ENCODE data around the gene CRYL1. TPM values are rescaled to one million over a fixed set of nuclear protein-coding genes. Genes with fewer than 3 reads are reported as not detected.

CRYL1 gene
- total and polyA plus RNA-seq, 2 experiments from 2014 or later = 65.5 to 66.2 TPM

- Histone ChIP-seq H3K4me2 (no peak overlapping the region), H3K27ac (no peak overlapping the region), H3K27me3 (no peaks in the 10 kb centered on the region), H3K36me3 (replicated peaks; ENCODE audit: insufficient read depth, low read depth) (no peaks in the 10 kb centered on the region), H3K9me2 (replicated peaks; ENCODE audit: insufficient read depth) (no peaks in the 10 kb centered on the region), H2AFZ (no peak overlapping the region), H3K79me2 (no peaks in the 10 kb centered on the region), H3K9me3 (ENCODE audit: low read depth) (no peaks in the 10 kb centered on the region), H3K4me1 (ENCODE audit: insufficient read depth) (no peaks in the 10 kb centered on the region), H4K20me1 (ENCODE audit: insufficient read depth, poor library complexity, severe bottlenecking) (no peaks in the 10 kb centered on the region), H3K4me3 (no peak overlapping the region)
- WGBS (ENCODE audit: low lambda C conversion rate, missing lambda C conversion rate) = 93% methylated on average over 5 of the region's 5 CpGs
- TF ChIP-seq EZH2phosphoT487 (IDR thresholded peaks at IDR 0.05; ENCODE audit: low read depth, severe bottlenecking, unreplicated experiment) = no peak
- no peak for TF ChIP-seq CTCF (IDR thresholded peaks at IDR 0.05; ENCODE audit: poor library complexity)
- TF ChIP-seq EZH2 (IDR thresholded peaks at IDR 0.05; ENCODE audit: borderline replicate concordance) = no peak
- no peak for DNase-seq (ENCODE audit: low spot score)
Measured at GRCh38 chr13:20399515-20399914, 126.1 kb downstream of the CRYL1 start.

GRCh38 chr13:20398459-20398858 is 127.2 kb downstream of the CRYL1 start:
- DNase-seq (ENCODE audit: low spot score) = no peak
- Histone ChIP-seq H4K20me1 (ENCODE audit: insufficient read depth, poor library complexity, severe bottlenecking) (no peaks in the 10 kb centered on the region), H3K36me3 (replicated peaks; ENCODE audit: insufficient read depth, low read depth) (no peaks in the 10 kb centered on the region), H3K4me3 (no peak overlapping the region), H3K9me3 (ENCODE audit: low read depth) (no peaks in the 10 kb centered on the region), H2AFZ (no peak overlapping the region), H3K4me1 (ENCODE audit: insufficient read depth) (no peaks in the 10 kb centered on the region), H3K27me3 (no peaks in the 10 kb centered on the region), H3K4me2 (no peak overlapping the region), H3K9me2 (replicated peaks; ENCODE audit: insufficient read depth) (no peaks in the 10 kb centered on the region), H3K27ac (no peak overlapping the region), H3K79me2 (no peaks in the 10 kb centered on the region)
- 77% methylated on average over 10 of the region's 10 CpGs for WGBS (ENCODE audit: low lambda C conversion rate, missing lambda C conversion rate)
- TF ChIP-seq EZH2 (IDR thresholded peaks at IDR 0.05; ENCODE audit: borderline replicate concordance) = no peak
- TF ChIP-seq EZH2phosphoT487 (IDR thresholded peaks at IDR 0.05; ENCODE audit: low read depth, severe bottlenecking, unreplicated experiment) = no peak
- TF ChIP-seq CTCF (IDR thresholded peaks at IDR 0.05; ENCODE audit: poor library complexity) = no peak

- no peak for TF ChIP-seq EZH2 (IDR thresholded peaks at IDR 0.05; ENCODE audit: borderline replicate concordance)
- no peak for TF ChIP-seq EZH2phosphoT487 (IDR thresholded peaks at IDR 0.05; ENCODE audit: low read depth, severe bottlenecking, unreplicated experiment)
- no peak for TF ChIP-seq CTCF (IDR thresholded peaks at IDR 0.05; ENCODE audit: poor library complexity)
- Histone ChIP-seq H3K79me2 (no peaks in the 10 kb centered on the region), H3K27me3 (no peaks in the 10 kb centered on the region), H3K4me3 (no peak overlapping the region), H3K9me2 (replicated peaks; ENCODE audit: insufficient read depth) (no peaks in the 10 kb centered on the region), H2AFZ (no peak overlapping the region), H3K27ac (no peak overlapping the region), H3K4me1 (ENCODE audit: insufficient read depth) (no peaks in the 10 kb centered on the region), H3K36me3 (replicated peaks; ENCODE audit: insufficient read depth, low read depth) (no peaks in the 10 kb centered on the region), H3K9me3 (ENCODE audit: low read depth) (no peaks in the 10 kb centered on the region), H3K4me2 (no peak overlapping the region), H4K20me1 (ENCODE audit: insufficient read depth, poor library complexity, severe bottlenecking) (no peaks in the 10 kb centered on the region)
- WGBS (ENCODE audit: low lambda C conversion rate, missing lambda C conversion rate) = 92% methylated on average over 5 of the region's 5 CpGs
- no peak for DNase-seq (ENCODE audit: low spot score)
Measured at GRCh38 chr13:20397896-20398295, 127.8 kb downstream of the CRYL1 start.
